ENCODE results near the gene RNF4.
A peak's percentile ranks its signal among the peaks of the same experiment; 100 is the strongest.

- peak; percentile 3; the same call in 1 of the 2 replicates for TF ChIP-seq POLR2A (IDR thresholded peaks at IDR 0.05; ENCODE audit: low read depth, low read length)
- TF ChIP-seq NFIC (IDR thresholded peaks at IDR 0.05; ENCODE audit: low read depth, low read length): no peak
- TF ChIP-seq CTCF (IDR thresholded peaks at IDR 0.05 in 2 of 3, conservative IDR thresholded peaks at IDR 0.05 in 1 of 3; ENCODE audit: control insufficient read depth in 2 of 3, extremely low read depth in 1 of 3, insufficient read depth in 1 of 3, low read depth in 3 of 3, low read length in 3 of 3): peak in 2 of 3 experiments; percentile 33 to 68; a peak in 3 of 6 replicates
- TF ChIP-seq EZH2 (IDR thresholded peaks at IDR 0.05; ENCODE audit: borderline replicate concordance, control insufficient read depth, low read depth, low read length): no peak
- no peak for TF ChIP-seq ZNF622 (IDR thresholded peaks at IDR 0.05)
- TF ChIP-seq BCL11A (IDR thresholded peaks at IDR 0.05; ENCODE audit: low read depth, low read length): no peak
- no peak for TF ChIP-seq NR2C2 (IDR thresholded peaks at IDR 0.05; ENCODE audit: borderline replicate concordance, control insufficient read depth, insufficient read length, low read depth)
These were observed 66.7 kb downstream of the RNF4 start for GRCh38 chr4:2535376-2536192.

Measured in GM12878 (cell line).